ENCODE data around the gene SHISA7.

The SHISA7 gene

GRCh38 chr19:55467236-55468053 lies 24.3 kb upstream of the SHISA7 start:
- H3K27ac ChIP-seq, result no peak overlapping the region
- no peak overlapping the region for H3K4me3 ChIP-seq
- peak overlapping the region in 3 of 11 experiments; percentile 18 to 26 (median 20); a peak in 2 of 22 replicates for H3K4me2 ChIP-seq
- H3K36me3 ChIP-seq, result no peaks in the 10 kb centered on the region
- no peak for TF ChIP-seq Cebpa-rat (IDR thresholded peaks at IDR 0.05)
- H3K9me3 ChIP-seq (replicated peaks in 1 of 11), result no peaks in the 10 kb centered on the region
- peaks cover 3 to 15% (median 11%) of the 10 kb centered on the region in 10 experiments; a peak in 17 of 20 replicates for H3K4me1 ChIP-seq
- no peaks in the 10 kb centered on the region for H3K27me3 ChIP-seq
- no peak overlapping the region for H3K9ac ChIP-seq
- no peaks in the 10 kb centered on the region for H4K20me1 ChIP-seq

DNA sequence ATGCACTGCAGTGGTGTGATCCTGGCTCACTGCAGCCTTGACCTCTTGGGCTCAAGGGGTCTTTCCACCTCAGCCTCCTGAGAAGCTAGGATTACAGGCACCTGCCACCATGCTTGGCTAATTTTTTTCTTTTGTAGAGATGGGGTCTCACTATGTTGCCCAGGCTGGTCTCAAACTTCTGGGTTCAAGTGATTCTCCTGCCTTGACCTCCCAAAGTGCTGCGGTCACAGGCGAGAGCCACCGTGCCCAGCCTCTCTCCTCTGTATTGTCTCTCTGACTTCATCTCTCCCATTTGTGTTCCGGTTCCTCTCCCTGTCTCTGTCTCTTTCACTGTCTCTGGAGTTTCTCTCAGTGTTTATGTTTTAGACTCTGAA lies 23.1 kb upstream of the SHISA7 start:
- Histone ChIP-seq H3K27me3 (no peaks in the 10 kb centered on the region), H3K9ac (no peak overlapping the region), H3K27ac (no peak overlapping the region), H3K4me2 (no peak overlapping the region), H4K20me1 (no peaks in the 10 kb centered on the region), H3K36me3 (no peaks in the 10 kb centered on the region), H3K4me3 (no peak overlapping the region), H3K9me3 (replicated peaks in 1 of 11) (no peaks in the 10 kb centered on the region), H3K4me1 (peaks cover 8 to 21% (median 18%) of the 10 kb centered on the region in 10 experiments; a peak in 19 of 20 replicates)
- no peak for TF ChIP-seq Cebpa-rat (IDR thresholded peaks at IDR 0.05)

- H3K4me3 ChIP-seq, result no peak overlapping the region
- H3K36me3 ChIP-seq, result no peaks in the 10 kb centered on the region
- peaks cover 14 to 26% (median 22%) of the 10 kb centered on the region in 10 experiments for H3K4me1 ChIP-seq
- no peak for TF ChIP-seq Cebpa-rat (IDR thresholded peaks at IDR 0.05)
- H4K20me1 ChIP-seq, result peaks cover 0 to 4% (median 3%) of the 10 kb centered on the region in 11 experiments; a peak in 13 of 22 replicates
- no peak overlapping the region for H3K27ac ChIP-seq
- no peaks in the 10 kb centered on the region for H3K27me3 ChIP-seq
- H3K4me2 ChIP-seq, result no peak overlapping the region
- no peak overlapping the region for H3K9ac ChIP-seq
- no peaks in the 10 kb centered on the region for H3K9me3 ChIP-seq (replicated peaks in 1 of 11)
Measured at GRCh38 chr19:55465460-55466240, 22.6 kb upstream of the SHISA7 start.

GRCh38 chr19:55464662-55465054 lies 21.6 kb upstream of the SHISA7 start, which contains the start of gene C19orf85:
C19orf85 (minus strand) TSS chr19:55464751; CDS start chr19:55464554, 197 bp downstream.
- Histone ChIP-seq H3K27me3 (no peaks in the 10 kb centered on the region), H3K4me2 (peak within 1 kb of the TSS in 7 of 11 experiments; percentile 18 to 56 (median 41); a peak in 12 of 22 replicates), H3K4me1 (peaks cover 24 to 36% (median 32%) of the 10 kb centered on the region in 10 experiments), H3K4me3 (no peak within 1 kb of the TSS), H3K36me3 (no peaks in the 10 kb centered on the region), H3K9ac (peak within 1 kb of the TSS in 6 of 11 experiments; percentile 2 to 45 (median 41); a peak in 8 of 22 replicates), H4K20me1 (peaks cover 0 to 13% (median 12%) of the 10 kb centered on the region in 11 experiments; a peak in 17 of 22 replicates), H3K27ac (0 out of 22 replicates have a peak within 1 kb of the TSS, but pooled peaks of 1 of the 11 experiments have one; percentile 26), H3K9me3 (replicated peaks in 1 of 11) (no peaks in the 10 kb centered on the region)
- TF ChIP-seq Cebpa-rat (IDR thresholded peaks at IDR 0.05), result no peak

DNA sequence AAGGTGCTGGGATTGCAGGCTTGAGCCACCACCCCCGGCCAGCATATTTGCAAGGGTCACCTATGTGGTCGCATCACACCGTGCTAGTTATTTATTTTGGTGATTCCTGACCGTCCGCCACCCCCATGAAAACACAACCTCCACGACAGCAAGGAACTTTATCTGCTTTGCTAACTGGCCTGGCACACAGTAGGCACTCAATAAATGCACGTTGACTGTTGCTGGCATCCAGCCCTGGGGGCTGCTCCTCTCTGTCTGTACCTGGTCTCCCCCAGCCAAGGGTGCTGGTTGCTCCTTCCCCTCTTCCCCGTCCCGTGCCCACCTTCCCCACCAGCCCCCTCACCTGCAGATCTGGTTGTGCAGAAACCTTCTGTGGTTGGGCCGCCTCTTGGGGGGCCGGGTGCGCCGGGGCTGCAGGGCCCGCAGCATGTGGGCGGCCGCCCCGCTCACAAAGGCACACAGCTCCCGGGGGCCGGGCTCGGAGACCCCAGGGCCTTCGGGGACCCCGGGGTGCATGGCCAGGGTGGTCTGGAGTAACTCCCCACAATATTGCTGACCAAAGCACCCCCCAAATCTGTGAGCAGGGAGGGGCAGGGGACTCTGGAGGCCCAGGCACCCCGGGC lies 21.1 kb upstream of the SHISA7 start:
- no peak for TF ChIP-seq Cebpa-rat (IDR thresholded peaks at IDR 0.05)
- H3K4me1 ChIP-seq, result peaks cover 27 to 41% (median 36%) of the 10 kb centered on the region in 10 experiments
- no peaks in the 10 kb centered on the region for H3K36me3 ChIP-seq
- H3K9me3 ChIP-seq (replicated peaks in 1 of 11), result no peaks in the 10 kb centered on the region
- H4K20me1 ChIP-seq, result peaks cover under 1 to 19% (median 17%) of the 10 kb centered on the region in 11 experiments; a peak in 18 of 22 replicates
- peak overlapping the region in 3 of 11 experiments; percentile 40 to 41 (median 41); a peak in 2 of 22 replicates for H3K9ac ChIP-seq
- no peak overlapping the region for H3K27ac ChIP-seq
- peak overlapping the region in 5 of 11 experiments; percentile 30 to 56 (median 43); a peak in 7 of 22 replicates for H3K4me2 ChIP-seq
- no peaks in the 10 kb centered on the region for H3K27me3 ChIP-seq
- no peak overlapping the region for H3K4me3 ChIP-seq

DNA sequence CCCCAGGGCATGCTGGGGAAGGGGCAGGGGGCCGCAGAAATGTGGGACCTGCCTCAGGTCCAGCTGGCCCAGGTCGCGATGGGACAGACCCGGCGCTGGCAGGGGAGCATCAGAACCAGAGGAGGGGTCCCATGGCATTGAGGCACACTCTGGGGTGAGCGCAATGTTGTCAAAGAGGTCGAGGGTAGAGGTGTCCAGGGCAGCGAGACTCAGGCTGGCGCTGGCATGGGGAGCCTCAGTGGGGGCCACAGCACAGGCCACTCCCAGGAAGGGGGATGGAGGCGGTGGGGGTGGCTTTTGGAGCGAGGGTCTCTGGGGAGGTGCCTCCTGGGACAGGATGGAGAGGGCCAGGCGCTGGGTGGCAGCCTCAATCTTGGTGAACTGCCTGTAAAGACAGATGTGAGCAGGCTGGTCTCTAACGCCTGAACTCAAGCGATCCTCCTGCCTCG lies 20.5 kb upstream of the SHISA7 start:
- Histone ChIP-seq H3K9me3 (replicated peaks in 1 of 11) (no peaks in the 10 kb centered on the region), H3K27me3 (no peaks in the 10 kb centered on the region), H3K27ac (0 out of 22 replicates have a peak overlapping the region, but pooled peaks of 1 of the 11 experiments have one; percentile 26), H3K9ac (peak overlapping the region in 6 of 11 experiments; percentile 2 to 45 (median 41); a peak in 9 of 22 replicates), H3K4me1 (peaks cover 27 to 46% (median 39%) of the 10 kb centered on the region in 10 experiments), H3K36me3 (no peaks in the 10 kb centered on the region), H4K20me1 (peaks cover 3 to 24% (median 23%) of the 10 kb centered on the region in 11 experiments; a peak in 18 of 22 replicates), H3K4me3 (no peak overlapping the region), H3K4me2 (peak overlapping the region in 8 of 11 experiments; percentile 18 to 92 (median 42); a peak in 12 of 22 replicates)
- no peak for TF ChIP-seq Cebpa-rat (IDR thresholded peaks at IDR 0.05)

DNA sequence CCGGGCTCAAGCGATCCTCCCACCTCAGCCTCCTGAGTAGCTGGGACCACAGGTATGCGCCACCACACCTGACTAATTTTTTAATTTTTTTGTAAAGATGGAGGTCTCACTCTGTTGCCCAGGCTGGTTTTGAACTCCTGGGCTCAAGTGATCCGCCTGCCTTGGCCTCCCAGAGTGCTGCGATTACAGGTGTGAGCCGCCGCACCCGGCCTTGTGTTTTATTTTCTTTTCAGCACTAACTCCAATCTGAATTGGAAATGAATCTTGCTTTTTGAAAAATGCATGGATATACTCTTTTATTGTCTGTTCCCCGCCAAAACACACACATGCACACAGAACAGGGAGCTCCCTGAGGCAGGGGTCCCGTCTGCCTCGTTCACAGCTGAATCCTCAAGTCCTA lies 19.6 kb upstream of the SHISA7 start:
- H3K9me3 ChIP-seq (replicated peaks in 1 of 11), result no peaks in the 10 kb centered on the region
- peaks cover 3 to 33% (median 32%) of the 10 kb centered on the region in 11 experiments; a peak in 18 of 22 replicates for H4K20me1 ChIP-seq
- H3K27ac ChIP-seq, result no peak overlapping the region
- no peak for TF ChIP-seq Cebpa-rat (IDR thresholded peaks at IDR 0.05)
- no peaks in the 10 kb centered on the region for H3K36me3 ChIP-seq
- H3K4me3 ChIP-seq, result peak overlapping the region in 1 of 10 experiments; percentile 91; a peak in 2 of 20 replicates
- peak overlapping the region in 2 of 11 experiments; percentile 41 to 42; a peak in 1 of 22 replicates for H3K9ac ChIP-seq
- peaks cover 27 to 55% (median 45%) of the 10 kb centered on the region in 10 experiments for H3K4me1 ChIP-seq
- H3K27me3 ChIP-seq, result no peaks in the 10 kb centered on the region
- peak overlapping the region in 10 of 11 experiments; percentile 60 to 96 (median 82); a peak in 12 of 22 replicates for H3K4me2 ChIP-seq

- Histone ChIP-seq H4K20me1 (peaks cover 3 to 39% (median 38%) of the 10 kb centered on the region in 11 experiments; a peak in 19 of 22 replicates), H3K4me2 (peak overlapping the region; percentile 60 to 96 (median 82)), H3K36me3 (peaks cover 0 to 3% (median 0%) of the 10 kb centered on the region in 11 experiments; a peak in 2 of 22 replicates), H3K27ac (peak overlapping the region; percentile 27 to 96 (median 69); a peak in 21 of 22 replicates), H3K4me3 (peak overlapping the region; percentile 48 to 91 (median 78)), H3K27me3 (no peaks in the 10 kb centered on the region), H3K9ac (peak overlapping the region; percentile 59 to 95 (median 76)), H3K9me3 (replicated peaks in 1 of 11) (no peaks in the 10 kb centered on the region), H3K4me1 (peaks cover 27 to 58% (median 45%) of the 10 kb centered on the region in 10 experiments)
- TF ChIP-seq Cebpa-rat (IDR thresholded peaks at IDR 0.05), result no peak
Measured at GRCh38 chr19:55461974-55462626, 19.0 kb upstream of the SHISA7 start.
